Kidney (tissue), 14 donors: ENCODE data around the gene AFAP1L2. TPM values are rescaled to one million over a fixed set of nuclear protein-coding genes. Genes with fewer than 3 reads are reported as not detected.

Source experiments
- DNase-seq, 5 donors: peaks; one replicate each; pipeline ENCODE4 v3.0.0-alpha.2; 2013 to 2020
- FAIRE-seq: peaks from 2 replicates; lab custom pipeline; 2012; peaks lifted over from hg19 to GRCh38; lab: Jason Lieb, UNC
- H3K27ac ChIP-seq, 2 donors: one replicate each; pipeline ENCODE4 v1.7.0; 2013; ENCODE audit warnings: low read depth in 2 of 2, low read length in 2 of 2, inconsistent platforms in 1 of 2
- H3K27me3 ChIP-seq: one replicate; pipeline ENCODE4 v1.7.1; 2013; ENCODE audit warnings: low read length, inconsistent platforms; ENCODE audit not compliant: control insufficient read depth, insufficient read depth
- H3K36me3 ChIP-seq, 3 donors: one replicate each; pipeline versions ENCODE4 v1.7.0 to v1.7.1; 2013; ENCODE audit warnings: low read length in 3 of 3, control low read depth in 1 of 3, inconsistent platforms in 1 of 3; ENCODE audit not compliant: insufficient read depth in 3 of 3, control insufficient read depth in 2 of 3
- H3K4me1 ChIP-seq, 3 donors: one replicate each; pipeline versions ENCODE4 v1.7.0 to v1.7.1; 2013; ENCODE audit warnings: low read length in 3 of 3, inconsistent platforms in 1 of 3, low read depth in 1 of 3; ENCODE audit not compliant: control insufficient read depth in 2 of 3, insufficient read depth in 2 of 3
- H3K4me3 ChIP-seq, 3 donors: one replicate each; pipeline versions ENCODE4 v1.7.0 to v1.8.1; 2013; ENCODE audit warnings: low read length in 3 of 3, control low read depth in 1 of 3, inconsistent platforms in 1 of 3
- H3K9ac ChIP-seq, 3 donors: one replicate each; pipeline versions ENCODE4 v1.7.0 to v1.7.1; 2013; ENCODE audit warnings: low read length in 3 of 3, control low read depth in 1 of 3, inconsistent platforms in 1 of 3
- H3K9me3 ChIP-seq, 3 donors: one replicate each; pipeline versions ENCODE4 v1.7.0 to v1.7.1; 2013; ENCODE audit warnings: low read length in 3 of 3, control low read depth in 1 of 3, inconsistent platforms in 1 of 3; ENCODE audit not compliant: control insufficient read depth in 2 of 3, insufficient read depth in 1 of 3
- intact Hi-C: fragments of 100-400 bp; cut with DNase I; formaldehyde crosslinking; loops from one replicate; pipeline ENCODE4 v1.11.1; 2022
- polyA plus RNA-seq: library from polyadenylated mRNA; stranded (reverse); fragments of 350-450 nt; fragmentation: Illumina TruSeq; extraction: RNeasy Lipid Tissue Mini Kit (QIAGEN cat#74804); gene quantifications from one replicate; pipeline ENCODE4 v1.2.3, GENCODE V29; 2014; ENCODE audit warnings: low read depth, low replicate concordance; ENCODE audit not compliant: insufficient read depth
- total RNA-seq: library from RNA; stranded (reverse); fragmentation: NEBNext Ultra II Directional; extraction: Animal tissue kit (Norgen Biotek cat#: 25700); gene quantifications from one replicate; pipeline ENCODE4 v1.2.1, GENCODE V29; 2021
- TF ChIP-seq, protein P1 (sequence below): IDR thresholded peaks from 3 replicates; pipeline ENCODE4 v1.5.1; 2012; ENCODE audit warnings: mild to moderate bottlenecking, moderate library complexity, borderline replicate concordance; ENCODE audit not compliant: insufficient read depth; ENCODE audit errors: extremely low read depth
- donor health status: control.
- donor health status: control.
- donor health status: control.
- donor health status: control.
- donor health status: control.
- donor health status: DM: yes; HTN: yes; CAD: no.
- donor health status: Normal renal cell carcinoma (clear cell type).

AFAP1L2 gene
- total and polyA plus RNA-seq, 2 donors from 2014 or later, result 19.8 to 24.0 TPM

DNA sequence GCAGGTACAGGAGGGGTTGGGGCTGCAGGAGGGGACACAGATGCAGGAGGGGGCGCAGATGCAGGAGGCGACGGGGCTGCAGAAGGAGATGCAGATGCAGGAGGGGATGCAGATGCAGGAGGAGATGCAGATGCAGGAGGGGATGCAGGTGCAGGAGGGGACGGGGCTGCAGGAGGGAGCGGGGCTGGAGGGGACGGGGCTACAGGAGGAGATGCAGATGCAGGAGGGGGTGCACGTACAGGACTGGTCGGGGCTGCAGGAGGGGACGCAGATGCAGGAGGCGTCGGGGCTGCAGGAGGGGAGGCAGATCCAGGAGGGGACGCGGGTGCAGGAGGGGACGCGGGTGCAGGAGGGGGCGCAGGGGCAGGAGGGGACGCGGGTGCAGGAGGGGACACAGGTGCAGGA lies 98.8 kb downstream of the AFAP1L2 start:
- H3K4me3 ChIP-seq, result no peak overlapping the region
- peaks cover 0 to 7% (median 7%) of the 10 kb centered on the region in 3 donors for H3K4me1 ChIP-seq
- H3K27me3 ChIP-seq, result no peaks in the 10 kb centered on the region
- TF ChIP-seq, protein P1, sequence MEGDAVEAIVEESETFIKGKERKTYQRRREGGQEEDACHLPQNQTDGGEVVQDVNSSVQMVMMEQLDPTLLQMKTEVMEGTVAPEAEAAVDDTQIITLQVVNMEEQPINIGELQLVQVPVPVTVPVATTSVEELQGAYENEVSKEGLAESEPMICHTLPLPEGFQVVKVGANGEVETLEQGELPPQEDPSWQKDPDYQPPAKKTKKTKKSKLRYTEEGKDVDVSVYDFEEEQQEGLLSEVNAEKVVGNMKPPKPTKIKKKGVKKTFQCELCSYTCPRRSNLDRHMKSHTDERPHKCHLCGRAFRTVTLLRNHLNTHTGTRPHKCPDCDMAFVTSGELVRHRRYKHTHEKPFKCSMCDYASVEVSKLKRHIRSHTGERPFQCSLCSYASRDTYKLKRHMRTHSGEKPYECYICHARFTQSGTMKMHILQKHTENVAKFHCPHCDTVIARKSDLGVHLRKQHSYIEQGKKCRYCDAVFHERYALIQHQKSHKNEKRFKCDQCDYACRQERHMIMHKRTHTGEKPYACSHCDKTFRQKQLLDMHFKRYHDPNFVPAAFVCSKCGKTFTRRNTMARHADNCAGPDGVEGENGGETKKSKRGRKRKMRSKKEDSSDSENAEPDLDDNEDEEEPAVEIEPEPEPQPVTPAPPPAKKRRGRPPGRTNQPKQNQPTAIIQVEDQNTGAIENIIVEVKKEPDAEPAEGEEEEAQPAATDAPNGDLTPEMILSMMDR, result no peak
- no peaks in the 10 kb centered on the region for H3K9me3 ChIP-seq
- no peak for FAIRE-seq
- intact Hi-C loops, result loop anchor here (10.0 kb wide), 1 partner anchor 129 kb away; no protein-coding TSS in a partner anchor
- no peak overlapping the region for H3K9ac ChIP-seq
- peaks cover 0 to 3% (median under 1%) of the 10 kb centered on the region in 3 donors for H3K36me3 ChIP-seq
- peak in 1 of 5 donors; percentile 61 for DNase-seq
- no peak overlapping the region for H3K27ac ChIP-seq

- TF ChIP-seq, protein P1, result peak; percentile 41
- FAIRE-seq (no peak), DNase-seq (peak; percentile 82 to 91 (median 85))
- no peaks in the 10 kb centered on the region for H3K27me3 ChIP-seq
- intact Hi-C loops, result loop anchor here (10.0 kb wide), 1 partner anchor 130 kb away; no protein-coding TSS in a partner anchor
- H3K4me3 ChIP-seq, result peak overlapping the region; percentile 49 to 74 (median 57)
- peaks cover 0 to 7% (median 7%) of the 10 kb centered on the region in 3 donors for H3K4me1 ChIP-seq
- peak overlapping the region; percentile 22 to 49 for H3K27ac ChIP-seq
- H3K36me3 ChIP-seq, result peaks cover 0 to 3% (median 3%) of the 10 kb centered on the region in 3 donors
- peak overlapping the region in 2 of 3 donors; percentile 28 to 58 for H3K9ac ChIP-seq
- H3K9me3 ChIP-seq, result no peaks in the 10 kb centered on the region
Observed at GRCh38 chr10:114304571-114305421, 99.5 kb downstream of the AFAP1L2 start.

- intact Hi-C loops, result loop anchor here (10.0 kb wide), 1 partner anchor 131 kb away; no protein-coding TSS in a partner anchor
- H3K4me3 ChIP-seq, result peak overlapping the region; percentile 49 to 74 (median 57)
- FAIRE-seq, result peak; percentile 68
Observed at GRCh38 chr10:114304017-114304570, 100.2 kb downstream of the AFAP1L2 start.

More at GRCh38 chr10:114304017-114304570, 100.2 kb downstream of the AFAP1L2 start:
- no peaks in the 10 kb centered on the region for H3K27me3 ChIP-seq
- peak; percentile 85 to 96 (median 92) for DNase-seq
- peak overlapping the region; percentile 33 to 51 for H3K27ac ChIP-seq
- peak overlapping the region in 2 of 3 donors; percentile 28 to 58 for H3K9ac ChIP-seq
- TF ChIP-seq, protein P1, result peak; percentile 86
- H3K36me3 ChIP-seq, result peaks cover 0 to 3% (median 3%) of the 10 kb centered on the region in 3 donors
- H3K9me3 ChIP-seq, result no peaks in the 10 kb centered on the region
- peaks cover 0 to 7% (median 7%) of the 10 kb centered on the region in 3 donors for H3K4me1 ChIP-seq
